ENCODE data around the gene MACROD2.
A peak's percentile ranks its signal among the peaks of the same experiment; 100 is the strongest.

The MACROD2 gene

GRCh38 chr20:15882553-15882952, 1887.2 kb downstream of the MACROD2 start:
- no peak overlapping the region for H3K4me3 ChIP-seq (ENCODE audit: low read depth, low read length)
- TF ChIP-seq, protein P1, sequence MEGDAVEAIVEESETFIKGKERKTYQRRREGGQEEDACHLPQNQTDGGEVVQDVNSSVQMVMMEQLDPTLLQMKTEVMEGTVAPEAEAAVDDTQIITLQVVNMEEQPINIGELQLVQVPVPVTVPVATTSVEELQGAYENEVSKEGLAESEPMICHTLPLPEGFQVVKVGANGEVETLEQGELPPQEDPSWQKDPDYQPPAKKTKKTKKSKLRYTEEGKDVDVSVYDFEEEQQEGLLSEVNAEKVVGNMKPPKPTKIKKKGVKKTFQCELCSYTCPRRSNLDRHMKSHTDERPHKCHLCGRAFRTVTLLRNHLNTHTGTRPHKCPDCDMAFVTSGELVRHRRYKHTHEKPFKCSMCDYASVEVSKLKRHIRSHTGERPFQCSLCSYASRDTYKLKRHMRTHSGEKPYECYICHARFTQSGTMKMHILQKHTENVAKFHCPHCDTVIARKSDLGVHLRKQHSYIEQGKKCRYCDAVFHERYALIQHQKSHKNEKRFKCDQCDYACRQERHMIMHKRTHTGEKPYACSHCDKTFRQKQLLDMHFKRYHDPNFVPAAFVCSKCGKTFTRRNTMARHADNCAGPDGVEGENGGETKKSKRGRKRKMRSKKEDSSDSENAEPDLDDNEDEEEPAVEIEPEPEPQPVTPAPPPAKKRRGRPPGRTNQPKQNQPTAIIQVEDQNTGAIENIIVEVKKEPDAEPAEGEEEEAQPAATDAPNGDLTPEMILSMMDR (IDR thresholded peaks at IDR 0.05; ENCODE audit: low read depth, low read length), result no peak
- DNase-seq, result no peak

GRCh38 chr20:15886250-15886649, 1890.9 kb downstream of the MACROD2 start:
- no peak for DNase-seq
- H3K36me3 ChIP-seq, result no peaks in the 10 kb centered on the region
- TF ChIP-seq, protein P1 (IDR thresholded peaks at IDR 0.05; ENCODE audit: low read depth, low read length), result no peak
- no peaks in the 10 kb centered on the region for H3K27me3 ChIP-seq
- H3K4me1 ChIP-seq, result peaks cover 10% of the 10 kb centered on the region
- no peaks in the 10 kb centered on the region for H3K9me3 ChIP-seq
- no peak overlapping the region for H3K4me3 ChIP-seq (ENCODE audit: low read depth, low read length)

More at GRCh38 chr20:15882553-15882952, 1887.2 kb downstream of the MACROD2 start:
- H3K9me3 ChIP-seq, result peaks cover 3% of the 10 kb centered on the region; the same call in 1 of the 2 replicates
- H3K4me1 ChIP-seq, result no peaks in the 10 kb centered on the region
- H3K36me3 ChIP-seq, result no peaks in the 10 kb centered on the region
- H3K27me3 ChIP-seq, result no peaks in the 10 kb centered on the region

GRCh38 chr20:15887387-15887786, 1892.1 kb downstream of the MACROD2 start:
- Histone ChIP-seq H3K4me3 (ENCODE audit: low read depth, low read length) (no peak overlapping the region), H3K27me3 (no peaks in the 10 kb centered on the region), H3K9me3 (no peaks in the 10 kb centered on the region), H3K36me3 (no peaks in the 10 kb centered on the region), H3K4me1 (peaks cover 10% of the 10 kb centered on the region)
- no peak for DNase-seq
- TF ChIP-seq, protein P1 (IDR thresholded peaks at IDR 0.05; ENCODE audit: low read depth, low read length), result no peak

DNA sequence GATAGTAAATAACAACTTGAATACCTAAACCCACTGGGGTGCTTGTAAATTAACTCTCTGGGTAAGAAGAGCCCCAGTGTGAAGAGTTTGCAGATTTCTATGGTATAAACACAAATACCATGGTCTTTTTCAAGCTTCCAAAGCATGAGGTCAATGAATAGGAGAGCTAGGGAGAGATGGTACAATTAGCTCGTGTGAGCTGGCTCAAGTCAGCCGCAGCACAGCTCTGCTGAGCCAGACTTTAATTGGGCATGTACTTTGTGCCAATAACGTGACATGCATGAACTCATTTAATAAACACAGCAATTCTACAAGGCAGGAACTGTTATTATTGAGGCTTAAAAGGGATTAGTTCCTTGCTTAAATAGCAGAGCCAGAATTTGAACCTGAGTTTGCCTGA, 1893.7 kb downstream of the MACROD2 start:
- Histone ChIP-seq H3K4me3 (ENCODE audit: low read depth, low read length) (no peak overlapping the region), H3K9me3 (no peaks in the 10 kb centered on the region), H3K4me1 (peaks cover 10% of the 10 kb centered on the region), H3K36me3 (no peaks in the 10 kb centered on the region), H3K27me3 (no peaks in the 10 kb centered on the region)
- TF ChIP-seq, protein P1 (IDR thresholded peaks at IDR 0.05; ENCODE audit: low read depth, low read length), result no peak
- DNase-seq, result no peak

DNA sequence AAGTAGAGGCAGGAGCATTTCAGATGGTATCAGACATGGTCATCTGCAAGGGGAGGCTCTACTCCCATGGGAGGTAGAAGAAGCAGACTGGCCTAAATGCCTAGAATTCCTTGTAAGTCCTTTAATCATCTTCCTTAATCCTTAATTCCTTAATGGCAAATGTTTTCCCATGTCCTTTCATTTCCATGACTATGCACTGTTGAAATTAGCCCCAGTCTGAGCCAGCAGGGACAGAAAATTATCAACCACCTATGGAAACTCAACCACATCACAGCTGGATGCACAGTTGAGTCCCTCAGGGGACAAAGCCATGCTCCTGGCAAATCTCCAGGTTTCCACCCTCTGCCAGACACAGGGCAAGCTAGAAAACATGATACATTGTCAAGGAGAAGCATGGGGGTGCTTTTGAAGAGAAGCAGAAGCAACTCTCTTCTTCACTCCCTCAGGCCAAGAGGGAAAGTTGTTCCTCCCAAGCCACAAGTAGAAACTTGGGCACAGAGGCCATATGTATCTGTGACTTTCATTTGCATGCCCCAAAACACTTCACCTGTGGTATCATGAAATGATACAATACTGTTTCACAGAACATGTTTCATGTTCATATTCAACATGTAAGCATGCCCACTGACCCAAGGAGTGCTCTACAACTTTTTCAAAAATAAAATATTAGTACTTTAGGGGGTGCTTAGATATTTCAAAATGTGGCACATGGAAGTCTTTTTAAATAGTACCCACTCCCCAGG, 1894.4 kb downstream of the MACROD2 start:
- Histone ChIP-seq H3K4me3 (ENCODE audit: low read depth, low read length) (no peak overlapping the region), H3K4me1 (peaks cover 10% of the 10 kb centered on the region), H3K36me3 (no peaks in the 10 kb centered on the region), H3K27me3 (no peaks in the 10 kb centered on the region), H3K9me3 (no peaks in the 10 kb centered on the region)
- TF ChIP-seq, protein P1 (IDR thresholded peaks at IDR 0.05; ENCODE audit: low read depth, low read length), result no peak
- DNase-seq, result peak; percentile 87

DNA sequence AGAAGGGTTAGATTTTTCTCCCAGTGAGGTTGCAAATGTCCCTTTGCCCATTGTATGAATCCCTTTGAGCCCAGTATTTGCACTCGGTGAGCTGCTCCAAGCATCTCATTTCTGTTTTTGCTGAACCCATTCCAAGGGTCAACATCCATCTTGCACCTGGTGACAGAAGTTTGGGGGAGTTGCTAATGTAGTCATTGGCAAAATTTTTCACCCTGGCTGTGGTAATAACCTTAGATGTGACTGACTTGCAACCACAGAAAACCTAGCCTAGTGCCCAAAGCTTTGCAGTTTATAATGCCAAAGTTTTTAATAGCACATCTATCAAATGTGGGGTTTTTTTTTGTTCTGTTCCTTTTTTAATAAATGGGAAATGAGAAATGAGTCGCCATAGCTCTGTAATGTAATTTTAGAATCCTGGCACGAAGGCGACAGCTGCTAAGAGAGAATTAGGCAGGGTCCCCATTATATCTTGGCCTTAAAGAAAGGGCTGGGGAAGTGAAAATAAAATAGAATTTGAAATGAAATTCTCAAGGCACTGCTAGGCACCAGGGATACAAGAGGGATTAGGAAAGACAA, 1895.2 kb downstream of the MACROD2 start:
- peaks cover 10% of the 10 kb centered on the region for H3K4me1 ChIP-seq
- no peak overlapping the region for H3K4me3 ChIP-seq (ENCODE audit: low read depth, low read length)
- TF ChIP-seq, protein P1 (IDR thresholded peaks at IDR 0.05; ENCODE audit: low read depth, low read length), result no peak
- no peak for DNase-seq
- no peaks in the 10 kb centered on the region for H3K36me3 ChIP-seq
- H3K27me3 ChIP-seq, result no peaks in the 10 kb centered on the region
- no peaks in the 10 kb centered on the region for H3K9me3 ChIP-seq
